ENCODE data around the gene WDPCP.

GRCh38 chr2:63530704-63531279 is 57.5 kb downstream of the WDPCP start:
- TF ChIP-seq EZH2 (IDR thresholded peaks at IDR 0.05; ENCODE audit: borderline replicate concordance, insufficient read depth, low read length, poor library complexity, severe bottlenecking) (no peak), EP300 (conservative IDR thresholded peaks at IDR 0.05; ENCODE audit: poor library complexity, severe bottlenecking) (no peak), RAD21 (conservative IDR thresholded peaks at IDR 0.05) (no peak), POLR2AphosphoS5 (IDR thresholded peaks at IDR 0.05) (no peak), TAF1 (IDR thresholded peaks at IDR 0.05; ENCODE audit: low read depth) (no peak), SMC3 (conservative IDR thresholded peaks at IDR 0.05; ENCODE audit: poor library complexity) (no peak), MXI1 (conservative IDR thresholded peaks at IDR 0.05; ENCODE audit: poor library complexity, severe bottlenecking) (no peak)
- TF ChIP-seq, protein P1, sequence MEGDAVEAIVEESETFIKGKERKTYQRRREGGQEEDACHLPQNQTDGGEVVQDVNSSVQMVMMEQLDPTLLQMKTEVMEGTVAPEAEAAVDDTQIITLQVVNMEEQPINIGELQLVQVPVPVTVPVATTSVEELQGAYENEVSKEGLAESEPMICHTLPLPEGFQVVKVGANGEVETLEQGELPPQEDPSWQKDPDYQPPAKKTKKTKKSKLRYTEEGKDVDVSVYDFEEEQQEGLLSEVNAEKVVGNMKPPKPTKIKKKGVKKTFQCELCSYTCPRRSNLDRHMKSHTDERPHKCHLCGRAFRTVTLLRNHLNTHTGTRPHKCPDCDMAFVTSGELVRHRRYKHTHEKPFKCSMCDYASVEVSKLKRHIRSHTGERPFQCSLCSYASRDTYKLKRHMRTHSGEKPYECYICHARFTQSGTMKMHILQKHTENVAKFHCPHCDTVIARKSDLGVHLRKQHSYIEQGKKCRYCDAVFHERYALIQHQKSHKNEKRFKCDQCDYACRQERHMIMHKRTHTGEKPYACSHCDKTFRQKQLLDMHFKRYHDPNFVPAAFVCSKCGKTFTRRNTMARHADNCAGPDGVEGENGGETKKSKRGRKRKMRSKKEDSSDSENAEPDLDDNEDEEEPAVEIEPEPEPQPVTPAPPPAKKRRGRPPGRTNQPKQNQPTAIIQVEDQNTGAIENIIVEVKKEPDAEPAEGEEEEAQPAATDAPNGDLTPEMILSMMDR (IDR thresholded peaks at IDR 0.05; ENCODE audit: poor library complexity, severe bottlenecking) = no peak

Data from neural cell (in vitro differentiated cells).